WTC11 (cell line): ENCODE data around the gene EHD4. TPM values are rescaled to one million over a fixed set of nuclear protein-coding genes. Genes with fewer than 3 reads are reported as not detected.
A peak's percentile ranks its signal among the peaks of the same experiment; 100 is the strongest.

Experiments used
- ATAC-seq: fragments of 200-7000 bp; cut with Tn5 transposase; 2 replicates; pipeline ENCODE4 v1.10.0; 2021; ENCODE audit warnings: mild to moderate bottlenecking, moderate library complexity
- CTCF ChIA-PET: fragments of 300-600 bp; sonication (Branson Sonifier 250); formaldehyde crosslinking; loops from one replicate; lab custom pipeline; 2021; ENCODE audit warnings: antibody characterized with exemption; lab: Charles Lee
- POLR2A ChIA-PET: fragments of 350-600 bp; sonication (Branson Sonifier 250); formaldehyde crosslinking; loops from one replicate; lab custom pipeline; 2021; ENCODE audit warnings: antibody characterized with exemption; lab: Charles Lee
- DNase-seq: peaks from one replicate; pipeline ENCODE4 v3.0.0; 2021; ENCODE audit warnings: low spot score
- H3K27ac Mint-ChIP-seq: 2 replicates; pipeline ENCODE4 v1.8.0; 2021; ENCODE audit warnings: mixed read lengths
- H3K27me3 Mint-ChIP-seq: 2 replicates; pipeline ENCODE4 v1.8.0; 2021; ENCODE audit warnings: low read depth, mild to moderate bottlenecking, moderate library complexity, mixed read lengths
- H3K36me3 Mint-ChIP-seq: 2 replicates; pipeline ENCODE4 v1.8.0; 2021; ENCODE audit warnings: mixed read lengths
- H3K4me1 Mint-ChIP-seq: 2 replicates; pipeline ENCODE4 v1.8.0; 2022; ENCODE audit warnings: mixed read lengths
- H3K4me3 Mint-ChIP-seq: 2 replicates; pipeline ENCODE4 v1.8.0; 2021; ENCODE audit warnings: mild to moderate bottlenecking, moderate library complexity, mixed read lengths
- H3K9me3 Mint-ChIP-seq: 2 replicates; pipeline ENCODE4 v1.8.0; 2021; ENCODE audit warnings: mixed read lengths
- ARID4B ChIP-seq: sonication (generic); formaldehyde crosslinking; IDR thresholded peaks from 2 replicates; pipeline ENCODE4 v1.8.0; 2023; ENCODE audit warnings: missing genetic modification reagents, mild to moderate bottlenecking, borderline replicate concordance
- ATF3 ChIP-seq: sonication (generic); formaldehyde crosslinking; conservative IDR thresholded peaks from 2 replicates; pipeline ENCODE4 v1.8.1; 2022; ENCODE audit warnings: mild to moderate bottlenecking, missing genetic modification reagents
- E2F4 ChIP-seq: sonication (generic); formaldehyde crosslinking; IDR thresholded peaks from 2 replicates; pipeline ENCODE4 v1.8.1; 2022; ENCODE audit warnings: low read depth, mild to moderate bottlenecking, moderate library complexity, missing genetic modification reagents, borderline replicate concordance
- JAZF1 ChIP-seq: fragments of 250-450 bp; sonication (Bioruptor Pico); IDR thresholded peaks from 2 replicates; pipeline ENCODE4 v1.9.0; 2021; ENCODE audit warnings: moderate library complexity, mild to moderate bottlenecking, inconsistent platforms
- JUN ChIP-seq: sonication (generic); formaldehyde crosslinking; IDR thresholded peaks from 2 replicates; pipeline ENCODE4 v1.8.0; 2023; ENCODE audit warnings: mild to moderate bottlenecking, missing genetic modification reagents
- NR3C1 ChIP-seq: sonication (generic); formaldehyde crosslinking; conservative IDR thresholded peaks from 2 replicates; pipeline ENCODE4 v1.8.1; 2023; ENCODE audit warnings: low read depth, mild to moderate bottlenecking, missing genetic modification reagents
- RELA ChIP-seq: sonication (generic); formaldehyde crosslinking; IDR thresholded peaks from 2 replicates; pipeline ENCODE4 v1.8.1; 2022; ENCODE audit warnings: missing genetic modification reagents, mild to moderate bottlenecking, borderline replicate concordance
- TEAD4 ChIP-seq: sonication (generic); formaldehyde crosslinking; IDR thresholded peaks from 2 replicates; pipeline ENCODE4 v1.8.0; 2022; ENCODE audit warnings: mild to moderate bottlenecking, missing genetic modification reagents
- ZBTB21 ChIP-seq: sonication (generic); formaldehyde crosslinking; IDR thresholded peaks from 2 replicates; pipeline ENCODE4 v1.8.1; 2023; ENCODE audit warnings: mild to moderate bottlenecking, missing genetic modification reagents, borderline replicate concordance
- ZNF232 ChIP-seq: sonication (generic); formaldehyde crosslinking; IDR thresholded peaks from 2 replicates; pipeline ENCODE4 v1.8.0; 2022; ENCODE audit warnings: mild to moderate bottlenecking, missing genetic modification reagents
- total RNA-seq: library from RNA; stranded (reverse); gene quantifications from 3 replicates; pipeline ENCODE4 v1.2.3, GENCODE V29; 2021
- TF ChIP-seq, protein P1 (sequence below): sonication (generic); formaldehyde crosslinking; IDR thresholded peaks from 2 replicates; pipeline ENCODE4 v1.8.1; 2023; ENCODE audit warnings: mild to moderate bottlenecking, missing genetic modification reagents, borderline replicate concordance
- TF ChIP-seq, protein P2 (sequence below): fragments of 250-450 bp; sonication (Bioruptor Pico); IDR thresholded peaks from 2 replicates; pipeline ENCODE4 v2.1.2; 2022; ENCODE audit warnings: mild to moderate bottlenecking, moderate library complexity
- TF ChIP-seq, protein P3 (sequence below): sonication (generic); formaldehyde crosslinking; IDR thresholded peaks from 2 replicates; pipeline ENCODE4 v1.8.0; 2022; ENCODE audit warnings: mild to moderate bottlenecking, missing genetic modification reagents
- TF ChIP-seq, protein P4 (sequence below): fragments of 250-450 bp; sonication (Bioruptor Pico); IDR thresholded peaks from 2 replicates; pipeline ENCODE4 v1.9.0; 2021; ENCODE audit warnings: mild to moderate bottlenecking
- TF ChIP-seq, protein P5 (sequence below): sonication (generic); formaldehyde crosslinking; IDR thresholded peaks from 2 replicates; pipeline ENCODE4 v1.8.1; 2023; ENCODE audit warnings: mild to moderate bottlenecking, missing genetic modification reagents

The EHD4 gene
- total RNA-seq, 1 experiment from 2014 or later, result 23.9 TPM

DNA sequence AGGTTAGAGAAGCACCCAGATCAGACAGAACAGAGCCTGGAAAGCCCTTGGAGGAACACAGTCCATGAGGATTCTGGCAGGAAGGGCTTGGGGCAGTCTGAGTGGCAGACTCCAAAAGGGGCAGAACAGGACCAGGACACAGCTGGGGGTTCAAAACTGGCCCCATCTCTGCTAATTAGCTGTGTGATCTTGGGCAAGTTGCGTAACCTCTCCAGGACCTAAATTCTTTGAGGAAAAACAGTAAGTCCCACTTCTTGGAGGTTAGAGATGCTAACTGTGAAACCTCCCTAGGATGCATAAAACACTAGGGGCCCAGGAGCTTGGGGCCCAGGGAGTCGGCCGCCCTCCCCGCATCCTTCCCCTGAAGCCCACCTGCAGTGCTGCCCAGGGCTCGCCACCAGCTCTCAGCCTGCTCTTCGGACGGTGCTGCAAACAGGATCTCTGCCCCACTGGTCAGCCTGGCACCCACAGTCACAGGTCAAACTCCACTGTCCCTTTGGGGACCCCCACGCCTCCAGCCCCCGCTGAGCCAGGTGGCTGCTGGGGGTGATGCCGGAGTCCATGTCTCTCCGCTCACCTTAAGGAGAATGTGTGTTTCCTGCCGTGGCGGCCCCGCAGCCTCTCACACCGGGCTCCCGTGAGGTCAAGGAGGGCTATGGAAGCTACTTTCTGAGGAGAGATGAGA lies 121.7 kb downstream of the EHD4 start:
- CTCF ChIA-PET, result interaction anchor here (0.5 to 4.4 kb wide), 6 partner anchors 12 to 1304 kb away, joined by 3 to 37 read pairs (median 4); partner anchors contain the start of gene MAPKBP1
- TF ChIP-seq, protein P1, sequence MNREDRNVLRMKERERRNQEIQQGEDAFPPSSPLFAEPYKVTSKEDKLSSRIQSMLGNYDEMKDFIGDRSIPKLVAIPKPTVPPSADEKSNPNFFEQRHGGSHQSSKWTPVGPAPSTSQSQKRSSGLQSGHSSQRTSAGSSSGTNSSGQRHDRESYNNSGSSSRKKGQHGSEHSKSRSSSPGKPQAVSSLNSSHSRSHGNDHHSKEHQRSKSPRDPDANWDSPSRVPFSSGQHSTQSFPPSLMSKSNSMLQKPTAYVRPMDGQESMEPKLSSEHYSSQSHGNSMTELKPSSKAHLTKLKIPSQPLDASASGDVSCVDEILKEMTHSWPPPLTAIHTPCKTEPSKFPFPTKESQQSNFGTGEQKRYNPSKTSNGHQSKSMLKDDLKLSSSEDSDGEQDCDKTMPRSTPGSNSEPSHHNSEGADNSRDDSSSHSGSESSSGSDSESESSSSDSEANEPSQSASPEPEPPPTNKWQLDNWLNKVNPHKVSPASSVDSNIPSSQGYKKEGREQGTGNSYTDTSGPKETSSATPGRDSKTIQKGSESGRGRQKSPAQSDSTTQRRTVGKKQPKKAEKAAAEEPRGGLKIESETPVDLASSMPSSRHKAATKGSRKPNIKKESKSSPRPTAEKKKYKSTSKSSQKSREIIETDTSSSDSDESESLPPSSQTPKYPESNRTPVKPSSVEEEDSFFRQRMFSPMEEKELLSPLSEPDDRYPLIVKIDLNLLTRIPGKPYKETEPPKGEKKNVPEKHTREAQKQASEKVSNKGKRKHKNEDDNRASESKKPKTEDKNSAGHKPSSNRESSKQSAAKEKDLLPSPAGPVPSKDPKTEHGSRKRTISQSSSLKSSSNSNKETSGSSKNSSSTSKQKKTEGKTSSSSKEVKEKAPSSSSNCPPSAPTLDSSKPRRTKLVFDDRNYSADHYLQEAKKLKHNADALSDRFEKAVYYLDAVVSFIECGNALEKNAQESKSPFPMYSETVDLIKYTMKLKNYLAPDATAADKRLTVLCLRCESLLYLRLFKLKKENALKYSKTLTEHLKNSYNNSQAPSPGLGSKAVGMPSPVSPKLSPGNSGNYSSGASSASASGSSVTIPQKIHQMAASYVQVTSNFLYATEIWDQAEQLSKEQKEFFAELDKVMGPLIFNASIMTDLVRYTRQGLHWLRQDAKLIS (CRISPR knock-in tag), result 0 out of 2 replicates have a peak, but pooled peaks have one; percentile 44
- TF ChIP-seq, protein P2, sequence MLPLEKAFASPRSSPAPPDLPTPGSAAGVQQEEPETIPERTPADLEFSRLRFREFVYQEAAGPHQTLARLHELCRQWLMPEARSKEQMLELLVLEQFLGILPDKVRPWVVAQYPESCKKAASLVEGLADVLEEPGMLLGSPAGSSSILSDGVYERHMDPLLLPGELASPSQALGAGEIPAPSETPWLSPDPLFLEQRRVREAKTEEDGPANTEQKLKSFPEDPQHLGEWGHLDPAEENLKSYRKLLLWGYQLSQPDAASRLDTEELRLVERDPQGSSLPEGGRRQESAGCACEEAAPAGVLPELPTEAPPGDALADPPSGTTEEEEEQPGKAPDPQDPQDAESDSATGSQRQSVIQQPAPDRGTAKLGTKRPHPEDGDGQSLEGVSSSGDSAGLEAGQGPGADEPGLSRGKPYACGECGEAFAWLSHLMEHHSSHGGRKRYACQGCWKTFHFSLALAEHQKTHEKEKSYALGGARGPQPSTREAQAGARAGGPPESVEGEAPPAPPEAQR, result no peak
- Mint-ChIP-seq H3K27me3 (no peaks in the 10 kb centered on the region), H3K9me3 (no peaks in the 10 kb centered on the region), H3K4me1 (peaks cover 3% of the 10 kb centered on the region), H3K4me3 (no peak overlapping the region), H3K36me3 (peaks cover 10% of the 10 kb centered on the region), H3K27ac (no peak overlapping the region)
- DNase-seq, result no peak
- POLR2A ChIA-PET, result interaction anchor here (0.6 to 2.0 kb wide), 2 partner anchors 23 to 70 kb away, joined by 3 to 4 read pairs; no protein-coding TSS in a partner anchor
- no peak for ATAC-seq

GRCh38 chr15:41849861-41850260 lies 122.5 kb downstream of the EHD4 start:
- no peaks in the 10 kb centered on the region for H3K4me1 Mint-ChIP-seq
- H3K4me3 Mint-ChIP-seq, result no peak overlapping the region
- DNase-seq (no peak), ATAC-seq (no peak)
- POLR2A ChIA-PET, result no interaction called here
- H3K9me3 Mint-ChIP-seq, result no peaks in the 10 kb centered on the region
- CTCF ChIA-PET, result interaction anchor here (0.5 to 4.4 kb wide), 2 partner anchors 55 to 197 kb away, joined by 3 to 37 read pairs; no protein-coding TSS in a partner anchor
- no peaks in the 10 kb centered on the region for H3K27me3 Mint-ChIP-seq
- H3K27ac Mint-ChIP-seq, result no peak overlapping the region
- H3K36me3 Mint-ChIP-seq, result peaks cover 10% of the 10 kb centered on the region
- TF ChIP-seq TEAD4 (CRISPR knock-in tag) (no peak), JUN (CRISPR knock-in tag) (no peak), NR3C1 (no peak), ZBTB21 (CRISPR knock-in tag) (no peak), JAZF1 (CRISPR knock-in tag) (no peak), RELA (CRISPR knock-in tag) (no peak), ZNF232 (no peak), ARID4B (CRISPR knock-in tag) (no peak), E2F4 (CRISPR knock-in tag) (no peak), ATF3 (CRISPR knock-in tag) (no peak)
- TF ChIP-seq, protein P3, sequence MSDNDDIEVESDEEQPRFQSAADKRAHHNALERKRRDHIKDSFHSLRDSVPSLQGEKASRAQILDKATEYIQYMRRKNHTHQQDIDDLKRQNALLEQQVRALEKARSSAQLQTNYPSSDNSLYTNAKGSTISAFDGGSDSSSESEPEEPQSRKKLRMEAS (CRISPR knock-in tag), result no peak
- TF ChIP-seq, protein P4, sequence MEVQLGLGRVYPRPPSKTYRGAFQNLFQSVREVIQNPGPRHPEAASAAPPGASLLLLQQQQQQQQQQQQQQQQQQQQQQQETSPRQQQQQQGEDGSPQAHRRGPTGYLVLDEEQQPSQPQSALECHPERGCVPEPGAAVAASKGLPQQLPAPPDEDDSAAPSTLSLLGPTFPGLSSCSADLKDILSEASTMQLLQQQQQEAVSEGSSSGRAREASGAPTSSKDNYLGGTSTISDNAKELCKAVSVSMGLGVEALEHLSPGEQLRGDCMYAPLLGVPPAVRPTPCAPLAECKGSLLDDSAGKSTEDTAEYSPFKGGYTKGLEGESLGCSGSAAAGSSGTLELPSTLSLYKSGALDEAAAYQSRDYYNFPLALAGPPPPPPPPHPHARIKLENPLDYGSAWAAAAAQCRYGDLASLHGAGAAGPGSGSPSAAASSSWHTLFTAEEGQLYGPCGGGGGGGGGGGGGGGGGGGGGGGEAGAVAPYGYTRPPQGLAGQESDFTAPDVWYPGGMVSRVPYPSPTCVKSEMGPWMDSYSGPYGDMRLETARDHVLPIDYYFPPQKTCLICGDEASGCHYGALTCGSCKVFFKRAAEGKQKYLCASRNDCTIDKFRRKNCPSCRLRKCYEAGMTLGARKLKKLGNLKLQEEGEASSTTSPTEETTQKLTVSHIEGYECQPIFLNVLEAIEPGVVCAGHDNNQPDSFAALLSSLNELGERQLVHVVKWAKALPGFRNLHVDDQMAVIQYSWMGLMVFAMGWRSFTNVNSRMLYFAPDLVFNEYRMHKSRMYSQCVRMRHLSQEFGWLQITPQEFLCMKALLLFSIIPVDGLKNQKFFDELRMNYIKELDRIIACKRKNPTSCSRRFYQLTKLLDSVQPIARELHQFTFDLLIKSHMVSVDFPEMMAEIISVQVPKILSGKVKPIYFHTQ, result no peak
- TF ChIP-seq, protein P5, sequence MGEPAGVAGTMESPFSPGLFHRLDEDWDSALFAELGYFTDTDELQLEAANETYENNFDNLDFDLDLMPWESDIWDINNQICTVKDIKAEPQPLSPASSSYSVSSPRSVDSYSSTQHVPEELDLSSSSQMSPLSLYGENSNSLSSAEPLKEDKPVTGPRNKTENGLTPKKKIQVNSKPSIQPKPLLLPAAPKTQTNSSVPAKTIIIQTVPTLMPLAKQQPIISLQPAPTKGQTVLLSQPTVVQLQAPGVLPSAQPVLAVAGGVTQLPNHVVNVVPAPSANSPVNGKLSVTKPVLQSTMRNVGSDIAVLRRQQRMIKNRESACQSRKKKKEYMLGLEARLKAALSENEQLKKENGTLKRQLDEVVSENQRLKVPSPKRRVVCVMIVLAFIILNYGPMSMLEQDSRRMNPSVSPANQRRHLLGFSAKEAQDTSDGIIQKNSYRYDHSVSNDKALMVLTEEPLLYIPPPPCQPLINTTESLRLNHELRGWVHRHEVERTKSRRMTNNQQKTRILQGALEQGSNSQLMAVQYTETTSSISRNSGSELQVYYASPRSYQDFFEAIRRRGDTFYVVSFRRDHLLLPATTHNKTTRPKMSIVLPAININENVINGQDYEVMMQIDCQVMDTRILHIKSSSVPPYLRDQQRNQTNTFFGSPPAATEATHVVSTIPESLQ, result no peak
